Spinal cord (tissue), 10 donors: ENCODE measurements around the gene SMOC2. TPM values are rescaled to one million over a fixed set of nuclear protein-coding genes. Genes with fewer than 3 reads are reported as not detected.

Experiments used
- DNase-seq, 6 donors: peaks; one replicate each; pipeline versions ENCODE4 v3.0.0 to v3.0.0-alpha.2; 2013 to 2015; ENCODE audit warnings: low spot score in 6 of 6, low read depth in 4 of 6
- H3K27ac ChIP-seq: one replicate; pipeline ENCODE4 v1.5.1; 2013; ENCODE audit warnings: low read depth, low read length, control low read depth
- H3K27me3 ChIP-seq: one replicate; pipeline ENCODE4 v1.6.1; 2013; ENCODE audit warnings: low read length; ENCODE audit not compliant: control insufficient read depth, insufficient read depth
- H3K36me3 ChIP-seq: one replicate; pipeline ENCODE4 v1.6.1; 2013; ENCODE audit warnings: low read length; ENCODE audit not compliant: control insufficient read depth, insufficient read depth
- H3K4me1 ChIP-seq: one replicate; pipeline ENCODE4 v1.6.1; 2013; ENCODE audit warnings: low read length; ENCODE audit not compliant: control insufficient read depth, insufficient read depth
- H3K4me3 ChIP-seq: one replicate; pipeline ENCODE4 v1.5.1; 2013; ENCODE audit warnings: low read depth, low read length, control low read depth
- H3K9me3 ChIP-seq: one replicate; pipeline ENCODE4 v1.6.1; 2013; ENCODE audit warnings: low read length; ENCODE audit not compliant: control insufficient read depth, insufficient read depth
- WGBS: methylation state at CpG from one replicate; pipeline ENCODE4 v1.1.5; 2013; ENCODE audit warnings: missing lambda C conversion rate; ENCODE audit not compliant: insufficient coverage; 5-methylcytosine and 5-hydroxymethylcytosine counted together
- polyA plus RNA-seq, 2 donors: library from polyadenylated mRNA; unstranded; fragments of 120-200 nt; gene quantifications; one replicate each; pipeline ENCODE4 v1.2.1, GENCODE V29; 2013; ENCODE audit not compliant: insufficient read length in 2 of 2
- total RNA-seq, 2 donors: library from RNA; depleted of rRNA in 1 of 2; stranded (reverse); fragments of 120-200 nt in 1 of 2; fragments of >200 nt in 1 of 2; gene quantifications; one replicate each; pipeline versions ENCODE4 v1.2.3 to v1.2.4, GENCODE V29; 2013 to 2014
- donor health status: healthy.

SMOC2 gene
- total and polyA plus RNA-seq, 4 donors: 8.3 to 96.0 (median 45.6) TPM

GRCh38 chr6:168420706-168421105, 20.3 kb upstream of the SMOC2 start:
- Histone ChIP-seq H3K27ac (no peak overlapping the region), H3K27me3 (peaks cover 2% of the 10 kb centered on the region), H3K4me3 (no peak overlapping the region), H3K9me3 (no peaks in the 10 kb centered on the region), H3K4me1 (peaks cover 28% of the 10 kb centered on the region), H3K36me3 (no peaks in the 10 kb centered on the region)
- DNase-seq: no peak
- 85% methylated on average over 12 of the region's 13 CpGs for WGBS

- 89% methylated on average over 5 of the region's 8 CpGs for WGBS
- Histone ChIP-seq H3K36me3 (no peaks in the 10 kb centered on the region), H3K4me3 (no peak overlapping the region), H3K4me1 (peaks cover 14% of the 10 kb centered on the region), H3K9me3 (no peaks in the 10 kb centered on the region), H3K27ac (no peak overlapping the region), H3K27me3 (no peaks in the 10 kb centered on the region)
- DNase-seq: no peak
Observed at GRCh38 chr6:168427184-168427583, 13.8 kb upstream of the SMOC2 start.

- H3K9me3 ChIP-seq: no peaks in the 10 kb centered on the region
- no peak overlapping the region for H3K27ac ChIP-seq
- H3K4me1 ChIP-seq: peaks cover 14% of the 10 kb centered on the region
- H3K36me3 ChIP-seq: no peaks in the 10 kb centered on the region
- H3K4me3 ChIP-seq: no peak overlapping the region
- H3K27me3 ChIP-seq: no peaks in the 10 kb centered on the region
- WGBS: 45% methylated on average over 10 of the region's 14 CpGs
- peak in 1 of 6 donors; percentile 56 for DNase-seq
Observed at GRCh38 chr6:168428052-168428826, 12.7 kb upstream of the SMOC2 start.

- Histone ChIP-seq H3K27me3 (no peaks in the 10 kb centered on the region), H3K4me3 (no peak overlapping the region), H3K4me1 (peaks cover 14% of the 10 kb centered on the region), H3K27ac (no peak overlapping the region), H3K9me3 (no peaks in the 10 kb centered on the region), H3K36me3 (no peaks in the 10 kb centered on the region)
- 100% methylated on average over 1 of the region's 1 CpG for WGBS
- no peak for DNase-seq
Observed at GRCh38 chr6:168428863-168429262, 12.1 kb upstream of the SMOC2 start.

- Histone ChIP-seq H3K4me1 (peaks cover 14% of the 10 kb centered on the region), H3K4me3 (no peak overlapping the region), H3K36me3 (no peaks in the 10 kb centered on the region), H3K9me3 (no peaks in the 10 kb centered on the region), H3K27ac (no peak overlapping the region), H3K27me3 (no peaks in the 10 kb centered on the region)
- WGBS: 97% methylated on average over 8 of the region's 9 CpGs
- no peak for DNase-seq
Observed at GRCh38 chr6:168432196-168432595, 8.8 kb upstream of the SMOC2 start.

GRCh38 chr6:168433898-168434297, 7.1 kb upstream of the SMOC2 start:
- peaks cover 2% of the 10 kb centered on the region for H3K27me3 ChIP-seq
- 88% methylated on average over 6 of the region's 8 CpGs for WGBS
- no peaks in the 10 kb centered on the region for H3K9me3 ChIP-seq
- no peak overlapping the region for H3K27ac ChIP-seq
- no peaks in the 10 kb centered on the region for H3K4me1 ChIP-seq
- H3K4me3 ChIP-seq: no peak overlapping the region
- no peak for DNase-seq
- H3K36me3 ChIP-seq: no peaks in the 10 kb centered on the region

GRCh38 chr6:168434505-168434904, 6.5 kb upstream of the SMOC2 start:
- Histone ChIP-seq H3K27me3 (peaks cover 2% of the 10 kb centered on the region), H3K4me1 (no peaks in the 10 kb centered on the region), H3K36me3 (no peaks in the 10 kb centered on the region), H3K4me3 (no peak overlapping the region), H3K27ac (no peak overlapping the region), H3K9me3 (no peaks in the 10 kb centered on the region)
- WGBS: 38% methylated on average over 1 of the region's 6 CpGs
- DNase-seq: no peak

GRCh38 chr6:168437751-168438150, 3.2 kb upstream of the SMOC2 start:
- H3K9me3 ChIP-seq: no peaks in the 10 kb centered on the region
- H3K36me3 ChIP-seq: no peaks in the 10 kb centered on the region
- H3K27me3 ChIP-seq: peaks cover 28% of the 10 kb centered on the region
- WGBS: 88% methylated on average over 9 of the region's 9 CpGs
- no peak overlapping the region for H3K4me3 ChIP-seq
- H3K4me1 ChIP-seq: peaks cover 17% of the 10 kb centered on the region
- no peak for DNase-seq
- no peak overlapping the region for H3K27ac ChIP-seq

- H3K27me3 ChIP-seq: peaks cover 40% of the 10 kb centered on the region
- WGBS: 67% methylated on average over 4 of the region's 4 CpGs
- H3K4me1 ChIP-seq: peaks cover 17% of the 10 kb centered on the region
- no peaks in the 10 kb centered on the region for H3K36me3 ChIP-seq
- H3K9me3 ChIP-seq: no peaks in the 10 kb centered on the region
- no peak overlapping the region for H3K27ac ChIP-seq
- no peak for DNase-seq
- no peak overlapping the region for H3K4me3 ChIP-seq
Observed at GRCh38 chr6:168438783-168439520, 2.0 kb upstream of the SMOC2 start.
